Ishikawa (cell line): ENCODE data around the gene FAM120A.

Experiments used
- CEBPB ChIP-seq: IDR thresholded peaks from 2 replicates; pipeline ENCODE4 v1.6.1; 2012
- CREB1 ChIP-seq: IDR thresholded peaks from 2 replicates; pipeline ENCODE4 v1.6.1; 2012; ENCODE audit warnings: low read depth
- EGR1 ChIP-seq: IDR thresholded peaks from 2 replicates; pipeline ENCODE4 v1.6.1; 2012
- EP300 ChIP-seq: IDR thresholded peaks from 2 replicates; pipeline ENCODE4 v1.6.1; 2012; ENCODE audit warnings: borderline replicate concordance
- RAD21 ChIP-seq: IDR thresholded peaks from 2 replicates; pipeline ENCODE4 v1.6.1; 2012; ENCODE audit warnings: low read depth
- TAF1 ChIP-seq: IDR thresholded peaks from 2 replicates; pipeline ENCODE4 v1.6.1; 2012; ENCODE audit warnings: low read depth, mild to moderate bottlenecking
- TCF12 ChIP-seq: IDR thresholded peaks from 2 replicates; pipeline ENCODE4 v1.6.1; 2012; ENCODE audit warnings: low read depth
- YY1 ChIP-seq: IDR thresholded peaks from 2 replicates; pipeline ENCODE4 v1.6.1; 2012; ENCODE audit warnings: low read depth
- ZBTB7A ChIP-seq: IDR thresholded peaks from 2 replicates; pipeline ENCODE4 v1.6.1; 2012; ENCODE audit warnings: low read depth
- TF ChIP-seq, protein P1 (sequence below): IDR thresholded peaks from 2 replicates; pipeline ENCODE4 v1.6.1; 2012
- TF ChIP-seq, protein P2 (sequence below): IDR thresholded peaks from 2 replicates; pipeline ENCODE4 v1.6.1; 2012; ENCODE audit warnings: low read depth, mild to moderate bottlenecking

DNA sequence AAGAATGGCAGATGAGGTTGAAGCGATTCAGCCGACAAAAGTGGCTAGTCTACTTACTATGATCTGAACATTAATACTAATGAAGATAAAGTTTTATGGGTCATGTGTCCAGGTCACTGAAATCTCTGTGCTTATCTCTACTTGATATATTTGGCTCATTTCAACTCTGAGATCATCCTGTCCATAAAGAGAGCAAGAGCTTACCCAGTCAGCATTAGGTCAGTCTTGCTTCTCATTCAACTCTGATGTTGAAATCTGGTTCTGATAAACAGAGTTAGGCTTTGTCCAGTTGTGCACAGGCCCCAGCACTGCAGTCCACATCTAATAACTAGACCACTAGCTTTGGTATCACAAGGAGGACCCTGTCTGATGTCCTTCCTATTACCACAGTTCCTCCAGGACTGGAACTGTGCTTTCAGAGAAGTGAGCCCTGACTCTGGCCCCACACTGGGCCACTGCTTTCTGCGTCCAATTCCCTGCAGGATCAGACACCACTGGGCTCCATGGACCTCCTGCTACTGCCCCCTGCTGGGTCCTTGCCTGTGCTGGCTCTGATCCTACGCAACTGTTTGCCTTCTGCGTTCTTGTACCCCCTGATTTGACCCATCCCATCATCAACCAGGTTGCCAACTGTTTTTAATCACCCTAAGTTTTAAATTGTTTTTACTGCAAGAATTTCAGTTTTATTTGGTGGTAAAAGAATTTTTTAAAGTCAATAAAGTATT, 23.7 kb upstream of the FAM120A start:
- TF ChIP-seq TCF12: no peak
- TF ChIP-seq EGR1: no peak
- TF ChIP-seq, protein P1, sequence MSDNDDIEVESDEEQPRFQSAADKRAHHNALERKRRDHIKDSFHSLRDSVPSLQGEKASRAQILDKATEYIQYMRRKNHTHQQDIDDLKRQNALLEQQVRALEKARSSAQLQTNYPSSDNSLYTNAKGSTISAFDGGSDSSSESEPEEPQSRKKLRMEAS: no peak
- no peak for TF ChIP-seq CEBPB
- no peak for TF ChIP-seq CREB1
- TF ChIP-seq, protein P2, sequence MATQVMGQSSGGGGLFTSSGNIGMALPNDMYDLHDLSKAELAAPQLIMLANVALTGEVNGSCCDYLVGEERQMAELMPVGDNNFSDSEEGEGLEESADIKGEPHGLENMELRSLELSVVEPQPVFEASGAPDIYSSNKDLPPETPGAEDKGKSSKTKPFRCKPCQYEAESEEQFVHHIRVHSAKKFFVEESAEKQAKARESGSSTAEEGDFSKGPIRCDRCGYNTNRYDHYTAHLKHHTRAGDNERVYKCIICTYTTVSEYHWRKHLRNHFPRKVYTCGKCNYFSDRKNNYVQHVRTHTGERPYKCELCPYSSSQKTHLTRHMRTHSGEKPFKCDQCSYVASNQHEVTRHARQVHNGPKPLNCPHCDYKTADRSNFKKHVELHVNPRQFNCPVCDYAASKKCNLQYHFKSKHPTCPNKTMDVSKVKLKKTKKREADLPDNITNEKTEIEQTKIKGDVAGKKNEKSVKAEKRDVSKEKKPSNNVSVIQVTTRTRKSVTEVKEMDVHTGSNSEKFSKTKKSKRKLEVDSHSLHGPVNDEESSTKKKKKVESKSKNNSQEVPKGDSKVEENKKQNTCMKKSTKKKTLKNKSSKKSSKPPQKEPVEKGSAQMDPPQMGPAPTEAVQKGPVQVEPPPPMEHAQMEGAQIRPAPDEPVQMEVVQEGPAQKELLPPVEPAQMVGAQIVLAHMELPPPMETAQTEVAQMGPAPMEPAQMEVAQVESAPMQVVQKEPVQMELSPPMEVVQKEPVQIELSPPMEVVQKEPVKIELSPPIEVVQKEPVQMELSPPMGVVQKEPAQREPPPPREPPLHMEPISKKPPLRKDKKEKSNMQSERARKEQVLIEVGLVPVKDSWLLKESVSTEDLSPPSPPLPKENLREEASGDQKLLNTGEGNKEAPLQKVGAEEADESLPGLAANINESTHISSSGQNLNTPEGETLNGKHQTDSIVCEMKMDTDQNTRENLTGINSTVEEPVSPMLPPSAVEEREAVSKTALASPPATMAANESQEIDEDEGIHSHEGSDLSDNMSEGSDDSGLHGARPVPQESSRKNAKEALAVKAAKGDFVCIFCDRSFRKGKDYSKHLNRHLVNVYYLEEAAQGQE: no peak
- TF ChIP-seq TAF1: no peak
- TF ChIP-seq YY1: no peak
- peak; percentile 54 for TF ChIP-seq RAD21
- TF ChIP-seq ZBTB7A: no peak
- TF ChIP-seq EP300: no peak
